ENCODE results near the gene RPL37A.

DNA sequence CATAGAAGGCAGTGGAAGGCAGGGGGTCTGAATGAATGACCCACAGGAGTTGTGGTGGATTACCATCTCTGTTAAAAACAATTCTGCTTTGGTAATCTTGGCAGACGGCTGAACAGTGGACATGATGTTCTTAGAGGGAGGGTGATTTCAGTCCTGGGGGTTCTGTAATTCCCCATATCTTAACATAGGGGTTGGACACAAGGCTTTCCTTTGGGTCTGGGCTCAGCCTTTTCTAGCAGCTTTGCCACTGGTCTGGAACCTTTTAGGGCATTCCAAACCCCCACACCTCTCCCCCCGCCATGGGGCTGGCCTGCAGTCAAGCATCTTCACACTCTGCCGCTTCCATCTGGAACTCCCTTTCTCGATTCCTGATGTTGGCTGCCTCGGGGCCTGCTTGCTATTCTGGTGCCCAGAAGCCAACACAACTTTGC, 50.3 kb downstream of the RPL37A start:
- no peak for TF ChIP-seq CTCF (IDR thresholded peaks at IDR 0.05)
- no peak for TF ChIP-seq EZH2 (IDR thresholded peaks at IDR 0.05)
